ENCODE results near the gene SORCS1. TPM values are rescaled to one million over a fixed set of nuclear protein-coding genes. Genes with fewer than 3 reads are reported as not detected.

SORCS1 gene
- total and polyA plus RNA-seq, 2 of the 13 experiments (the other 11 are each of a cell fraction or from before 2014, with no cell fraction given), result not detected

- Histone ChIP-seq H3K4me1 (ENCODE audit: insufficient read depth, low read length) (no peaks in the 10 kb centered on the region), H3K9me3 (ENCODE audit: low read length) (no peaks in the 10 kb centered on the region), H3K4me2 (ENCODE audit: low read depth, low read length) (no peak overlapping the region), H4K20me1 (ENCODE audit: insufficient read depth, low read length) (no peaks in the 10 kb centered on the region), H3K9ac (ENCODE audit: insufficient read depth, low read depth, low read length) (no peak overlapping the region), H3K4me3 (replicated peaks in 1 of 3; ENCODE audit: insufficient read depth in 1 of 3, low read depth in 2 of 3, low read length in 3 of 3) (no peak overlapping the region), H3K27me3 (ENCODE audit: control insufficient read depth in 1 of 2, insufficient read depth in 2 of 2, low read length in 2 of 2) (no peaks in the 10 kb centered on the region), H3K36me3 (replicated peaks in 1 of 2; ENCODE audit: control insufficient read depth in 1 of 2, insufficient read depth in 2 of 2, low read length in 2 of 2) (no peaks in the 10 kb centered on the region), H3K79me2 (ENCODE audit: insufficient read depth, low read length) (no peaks in the 10 kb centered on the region), H2AFZ (ENCODE audit: low read length) (no peak overlapping the region), H3K27ac (ENCODE audit: extremely low read length, insufficient read depth, low read length) (no peak overlapping the region)
- no peak for TF ChIP-seq SNAPC5 (CRISPR knock-in tag; IDR thresholded peaks at IDR 0.05; ENCODE audit: borderline replicate concordance)
- TF ChIP-seq NFE2L1 (CRISPR knock-in tag; IDR thresholded peaks at IDR 0.05; ENCODE audit: borderline replicate concordance), result no peak
- no peak for TF ChIP-seq JUND (CRISPR knock-in tag; IDR thresholded peaks at IDR 0.05)
- no peak for TF ChIP-seq EHMT2 (IDR thresholded peaks at IDR 0.05; ENCODE audit: borderline replicate concordance, low read depth, low read length)
- no peak for TF ChIP-seq ATF6 (CRISPR knock-in tag; conservative IDR thresholded peaks at IDR 0.05)
- TF ChIP-seq ZNF576 (CRISPR knock-in tag; IDR thresholded peaks at IDR 0.05), result no peak
- TF ChIP-seq GPN1 (CRISPR knock-in tag; IDR thresholded peaks at IDR 0.05; ENCODE audit: borderline replicate concordance), result no peak
- TF ChIP-seq U2AF2 (IDR thresholded peaks at IDR 0.05; ENCODE audit: low read depth, low read length), result no peak
- TF ChIP-seq NFYC (CRISPR knock-in tag; IDR thresholded peaks at IDR 0.05), result no peak
- TF ChIP-seq FOSL1 (CRISPR knock-in tag; IDR thresholded peaks at IDR 0.05; ENCODE audit: borderline replicate concordance), result no peak
- no peak for TF ChIP-seq RNF2 (conservative IDR thresholded peaks at IDR 0.05; ENCODE audit: low read depth)
- no peak for TF ChIP-seq ZNF251 (CRISPR knock-in tag; IDR thresholded peaks at IDR 0.05)
- no peak for TF ChIP-seq ZNF552 (CRISPR knock-in tag; IDR thresholded peaks at IDR 0.05; ENCODE audit: borderline replicate concordance)
- intact Hi-C loops (cut with micrococcal nuclease; ENCODE audit: unreplicated experiment) (no loop called here), in situ Hi-C loops (cut with HindIII; ENCODE audit: extremely low pct_ligation_motif_present, low pct_unique_long_range_greater_than_20kb) (no loop called here)
- POLR2A ChIA-PET, result no interaction called here
- no peak for ATAC-seq
- CTCF ChIA-PET (ENCODE audit: low intra/inter-chr PET ratio, low total read pairs), result no interaction called here
- WGBS (ENCODE audit: low lambda C conversion rate), result 21% methylated on average over 4 of the region's 4 CpGs
- no peak for FAIRE-seq
- no peak for DNase-seq (ENCODE audit: low spot score)
- BruUV-seq (replicated peaks), result no TSS peak
These were observed 402.6 kb downstream of the SORCS1 start for GRCh38 chr10:106761906-106762305.

All from HepG2 (cell line).